Erythroblast (primary cell): ENCODE results near the gene FGA.
A peak's percentile ranks its signal among the peaks of the same experiment; 100 is the strongest.

Source experiments
- DNase-seq, 2 experiments: peaks; one replicate each; lab custom pipeline; 2025; lab: John Stamatoyannopoulos, UW
- GATA1 ChIP-seq: IDR thresholded peaks from 2 replicates; pipeline ENCODE4 v1.6.1; 2011; ENCODE audit warnings: low read depth, mild to moderate bottlenecking, control low read depth, low read length, moderate library complexity
- POLR2A ChIP-seq: IDR thresholded peaks from 2 replicates; pipeline ENCODE4 v1.6.1; 2011; ENCODE audit warnings: mild to moderate bottlenecking, low read length

The FGA gene

GRCh38 chr4:154590329-154591006 lies at the start of gene FGA:
Gene FGA, minus strand, starts transcription at chr4:154590742. Its CDS starts 55 bp downstream, at chr4:154590687.
- TF ChIP-seq GATA1 = no peak
- TF ChIP-seq POLR2A = no peak
- no peak for DNase-seq

GRCh38 chr4:154634058-154634457 lies 43.5 kb upstream of the FGA start:
- no peak for TF ChIP-seq POLR2A
- DNase-seq = no peak

- DNase-seq = no peak
- TF ChIP-seq GATA1 (no peak), POLR2A (no peak)
Observed at GRCh38 chr4:154631828-154632227, 41.3 kb upstream of the FGA start.

- TF ChIP-seq GATA1 (no peak), POLR2A (no peak)
- DNase-seq = no peak
Observed at GRCh38 chr4:154630324-154630723, 39.8 kb upstream of the FGA start.

- peak; percentile 51 to 57 for DNase-seq
- TF ChIP-seq GATA1 (no peak), POLR2A (no peak)
Observed at GRCh38 chr4:154626793-154627484, 36.4 kb upstream of the FGA start.

GRCh38 chr4:154625971-154626370 lies 35.4 kb upstream of the FGA start:
- DNase-seq = no peak
- no peak for TF ChIP-seq GATA1
- no peak for TF ChIP-seq POLR2A

GRCh38 chr4:154623995-154624394 lies 33.5 kb upstream of the FGA start:
- TF ChIP-seq POLR2A (no peak), GATA1 (no peak)
- no peak for DNase-seq

GRCh38 chr4:154623436-154623835 lies 32.9 kb upstream of the FGA start:
- peak; percentile 7 to 46 for DNase-seq
- TF ChIP-seq GATA1 (no peak), POLR2A (no peak)

GRCh38 chr4:154622598-154622997 lies 32.1 kb upstream of the FGA start:
- TF ChIP-seq POLR2A (no peak), GATA1 (no peak)
- DNase-seq = peak; percentile 20 to 37

GRCh38 chr4:154620111-154620510 lies 29.6 kb upstream of the FGA start:
- no peak for DNase-seq
- TF ChIP-seq POLR2A = no peak
- no peak for TF ChIP-seq GATA1

GRCh38 chr4:154618708-154619315 lies 28.3 kb upstream of the FGA start:
- peak; percentile 41 to 59 for DNase-seq
- TF ChIP-seq GATA1 = no peak
- no peak for TF ChIP-seq POLR2A

- no peak for TF ChIP-seq GATA1
- no peak for TF ChIP-seq POLR2A
- DNase-seq = no peak
Observed at GRCh38 chr4:154617820-154618317, 27.3 kb upstream of the FGA start.

GRCh38 chr4:154616731-154617130 lies 26.2 kb upstream of the FGA start:
- no peak for TF ChIP-seq POLR2A
- TF ChIP-seq GATA1 = no peak
- DNase-seq = no peak

GRCh38 chr4:154616287-154616686 lies 25.7 kb upstream of the FGA start:
- TF ChIP-seq POLR2A (no peak), GATA1 (no peak)
- no peak for DNase-seq

- TF ChIP-seq GATA1 (no peak), POLR2A (no peak)
- no peak for DNase-seq
Observed at GRCh38 chr4:154615211-154615610, 24.7 kb upstream of the FGA start.
